SK-N-DZ (cell line): ENCODE data around the gene YJU2.
"Not testable (repeated sequence)": the region's sequence is repeated elsewhere in the genome, so short reads cannot be mapped to it uniquely, and the experiment has no call there.

Experiments used
- DNase-seq: peaks from one replicate; pipeline ENCODE4 v3.0.0-alpha.2; 2015; ENCODE audit warnings: low spot score

The YJU2 gene

GRCh38 chr19:4267901-4268815 lies 21.3 kb downstream of the YJU2 start:
- DNase-seq = no peak

DNA sequence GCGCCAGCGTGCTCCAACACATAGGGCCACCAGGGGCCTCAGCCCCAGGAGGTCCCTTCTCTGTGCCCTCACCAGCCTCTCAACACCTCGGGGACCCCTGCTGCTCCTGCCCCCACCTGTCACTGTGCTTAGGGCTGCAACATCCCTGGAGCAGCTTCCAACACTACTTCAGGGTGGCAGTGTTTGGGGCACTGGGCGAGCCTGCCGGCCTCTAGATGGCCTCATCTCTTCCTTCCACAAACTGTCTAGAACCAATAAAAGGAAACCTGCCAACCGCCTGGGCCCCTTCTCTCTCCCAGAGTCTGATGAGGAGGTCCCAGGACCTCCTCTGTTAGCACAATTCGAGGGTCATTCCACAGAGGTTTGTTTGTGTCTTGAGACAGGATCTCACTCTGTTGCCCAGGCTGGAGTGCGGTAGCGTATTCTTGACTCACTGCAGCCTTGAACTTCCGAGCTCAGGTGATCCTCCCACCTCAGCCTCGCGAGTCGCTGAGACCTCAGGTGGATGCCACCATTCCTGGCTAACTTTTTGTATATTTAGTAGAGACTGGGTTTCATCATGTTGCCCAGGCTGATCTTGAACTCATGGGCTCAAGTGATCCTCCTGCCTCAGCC lies 22.0 kb downstream of the YJU2 start:
- no peak for DNase-seq

GRCh38 chr19:4272894-4273293 lies 26.0 kb downstream of the YJU2 start:
- DNase-seq = no peak

DNA sequence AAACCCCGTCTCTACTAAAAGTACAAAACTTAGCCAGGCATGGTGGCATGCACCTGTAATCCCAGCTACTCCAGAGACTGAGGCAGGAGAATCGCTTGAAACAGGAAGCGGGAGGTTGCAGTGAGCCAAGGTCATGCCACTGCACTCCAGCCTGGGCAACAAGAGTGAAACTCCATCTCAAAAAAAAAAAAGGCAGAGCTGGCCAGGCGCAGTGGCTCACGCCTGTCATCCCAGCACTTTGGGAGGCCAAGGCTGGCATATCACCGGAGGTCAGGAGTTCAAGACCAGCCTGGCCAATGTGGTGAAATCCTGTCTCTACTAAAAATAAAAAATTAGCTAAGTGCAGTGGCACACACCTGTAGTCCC lies 27.4 kb downstream of the YJU2 start:
- not testable (repeated sequence) for DNase-seq

DNA sequence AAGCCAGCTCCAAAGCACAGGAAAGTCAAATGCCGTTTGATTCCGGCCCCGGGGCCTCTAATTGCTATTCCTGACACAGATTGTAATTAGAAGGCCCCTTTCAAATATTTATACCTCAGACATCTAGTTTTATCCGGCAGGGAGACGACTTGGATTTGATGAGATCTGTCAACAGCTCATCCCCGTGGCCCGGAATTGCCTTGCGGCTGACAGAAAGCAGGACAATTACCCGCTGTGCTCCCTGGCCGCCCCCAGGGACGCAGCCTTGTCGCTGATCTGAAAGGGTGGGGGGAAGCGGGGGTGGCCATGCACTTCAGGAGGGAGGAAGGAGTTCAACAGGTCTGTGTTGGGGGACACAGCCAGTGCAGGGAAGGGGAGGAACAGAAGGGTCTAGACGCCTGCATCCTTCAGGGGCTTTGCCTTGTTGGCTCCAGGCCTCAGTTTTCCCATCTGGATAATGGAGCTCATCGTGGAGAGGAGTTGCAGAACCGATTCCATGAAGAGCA lies 30.4 kb downstream of the YJU2 start:
- DNase-seq = peak; percentile 87

- peak; percentile 76 for DNase-seq
These were observed 31.1 kb downstream of the YJU2 start for GRCh38 chr19:4278010-4278409.

DNA sequence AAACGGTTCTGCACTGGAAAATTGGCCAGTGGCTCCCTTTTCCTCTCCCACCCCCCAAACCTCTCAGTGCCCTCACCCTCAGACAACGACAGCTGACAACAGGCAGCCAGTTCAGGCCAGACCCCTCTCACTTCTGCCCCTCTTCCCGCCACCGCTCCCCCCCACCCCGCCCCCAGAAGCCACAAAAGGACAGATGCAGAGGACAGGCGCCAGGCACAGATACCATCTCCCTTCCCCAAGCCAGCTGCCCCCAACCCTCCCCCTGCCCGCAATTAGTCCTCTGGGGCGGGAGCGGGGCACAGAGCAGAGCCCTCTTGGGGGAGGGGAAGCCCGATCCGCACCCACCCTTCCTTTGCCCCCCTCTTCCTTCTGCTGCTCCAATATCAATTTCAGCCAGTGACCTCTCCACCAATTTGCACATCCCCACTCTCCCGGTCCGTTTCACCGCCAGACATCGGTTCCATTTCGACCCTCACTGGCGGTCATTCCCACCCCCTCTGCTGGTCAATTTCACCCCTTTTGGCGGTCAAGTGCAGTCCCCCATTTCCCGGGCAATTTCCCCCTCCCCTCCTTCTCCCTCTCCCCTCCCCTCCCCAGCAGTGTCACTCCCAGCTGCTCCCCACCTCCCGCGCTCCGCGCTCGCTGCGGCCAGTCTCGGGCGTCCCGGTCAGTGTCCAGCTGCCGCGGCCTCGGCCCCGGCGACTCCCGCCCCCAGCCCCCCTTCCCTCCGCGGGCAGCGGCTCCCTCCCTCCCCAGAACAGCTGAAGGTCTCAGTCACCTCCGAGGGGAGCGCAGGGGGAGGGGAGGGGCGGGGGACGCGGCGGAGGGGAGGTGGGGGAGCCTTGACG lies 31.8 kb downstream of the YJU2 start, which contains the start of gene SHD:
Gene SHD (plus strand): TSS at position 848 of the 848 bp plus-strand sequence. CDS start 798 bp downstream, outside the sequence.
- DNase-seq = peak; percentile 94

DNA sequence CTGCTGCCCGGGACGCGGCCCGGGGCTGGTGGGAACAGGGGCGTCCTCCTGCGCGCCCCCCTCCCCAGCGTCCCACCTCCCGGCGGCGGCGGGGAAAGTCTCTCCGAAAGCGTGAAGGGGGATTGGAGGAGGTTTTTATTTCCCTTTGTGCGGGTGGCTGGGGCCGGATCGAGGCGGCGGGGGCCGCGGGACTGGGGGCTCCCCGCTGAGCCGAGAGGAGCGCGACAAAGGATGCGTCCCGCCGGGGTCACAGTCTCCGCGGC lies 32.3 kb downstream of the YJU2 start:
- no peak for DNase-seq

DNA sequence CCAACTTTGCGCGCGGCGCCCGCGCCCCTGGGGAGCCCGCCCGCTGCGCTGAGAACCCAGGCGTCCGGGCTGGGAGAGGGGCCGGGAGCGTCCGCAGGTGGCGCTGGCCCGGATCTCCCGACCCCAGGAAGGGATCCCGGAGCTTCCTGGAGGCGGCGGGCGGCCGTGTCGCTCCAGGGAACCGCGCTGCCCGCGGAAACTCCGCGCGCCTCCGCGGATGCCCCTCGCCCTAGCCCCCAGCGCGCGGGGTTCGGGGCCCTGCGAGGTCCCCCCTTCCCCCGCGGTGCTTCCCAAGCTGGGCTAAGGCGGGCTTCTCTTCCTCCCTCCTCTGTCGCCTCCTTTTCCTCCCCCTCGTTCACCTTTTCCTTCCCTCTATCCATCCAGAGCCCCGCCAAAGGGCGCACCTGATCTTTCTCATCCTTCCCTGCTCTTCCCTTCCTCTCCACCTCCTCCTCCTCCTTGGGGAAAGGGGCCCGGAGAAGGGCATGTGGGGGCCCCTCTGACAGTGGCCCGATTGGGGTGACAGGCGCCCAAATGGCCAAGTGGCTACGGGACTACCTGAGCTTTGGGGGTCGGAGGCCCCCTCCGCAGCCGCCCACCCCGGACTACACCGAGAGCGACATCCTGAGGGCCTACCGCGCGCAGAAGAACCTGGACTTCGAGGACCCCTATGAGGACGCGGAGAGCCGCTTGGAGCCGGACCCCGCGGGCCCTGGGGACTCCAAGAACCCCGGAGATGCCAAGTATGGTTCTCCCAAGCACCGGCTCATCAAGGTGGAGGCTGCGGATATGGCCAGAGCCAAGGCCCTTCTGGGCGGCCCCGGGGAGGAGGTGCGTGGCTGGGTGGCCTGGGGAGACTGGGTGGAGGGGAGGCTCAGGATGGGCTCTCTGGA lies 32.9 kb downstream of the YJU2 start:
- DNase-seq = no peak

DNA sequence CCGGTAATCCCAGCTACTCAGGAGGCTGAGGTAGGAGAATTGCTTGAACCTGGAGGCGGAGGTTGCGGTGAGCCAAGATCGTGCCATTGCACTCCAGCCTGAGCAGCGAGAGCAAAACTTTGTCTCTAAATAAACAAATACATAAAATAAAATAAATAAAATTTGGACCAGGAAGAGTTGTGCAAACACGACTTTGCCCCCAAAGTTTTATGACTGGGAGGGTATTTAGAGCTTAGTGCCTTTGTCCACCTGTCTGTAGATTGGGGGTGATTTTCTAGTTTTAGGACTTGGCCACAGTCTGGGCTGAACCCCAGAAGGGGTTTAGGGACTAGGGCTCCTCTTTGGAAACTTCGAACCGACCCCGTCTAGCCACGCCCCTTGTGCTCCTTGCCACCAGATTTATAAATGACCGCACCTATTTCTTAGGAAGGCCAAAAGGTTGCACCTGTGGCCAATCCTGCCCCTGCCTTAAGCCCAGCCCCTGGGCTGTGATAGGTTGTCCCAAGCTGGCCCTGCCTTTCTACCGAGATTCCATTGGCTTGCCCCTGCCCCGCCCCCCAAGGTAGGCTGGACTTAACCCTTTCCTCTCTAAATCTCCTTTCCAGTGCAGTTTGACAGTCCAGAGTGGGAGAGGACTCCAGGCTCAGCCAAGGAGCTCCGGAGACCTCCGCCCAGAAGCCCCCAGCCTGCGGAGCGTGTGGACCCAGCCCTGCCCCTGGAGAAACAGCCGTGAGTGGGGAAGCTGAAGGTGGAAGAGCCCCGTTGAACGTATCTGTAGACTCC lies 37.5 kb downstream of the YJU2 start:
- peak; percentile 76 for DNase-seq

- no peak for DNase-seq
These were observed 38.1 kb downstream of the YJU2 start for GRCh38 chr19:4284974-4285373.

GRCh38 chr19:4286141-4286540 lies 39.3 kb downstream of the YJU2 start:
- DNase-seq = not testable (repeated sequence)

DNA sequence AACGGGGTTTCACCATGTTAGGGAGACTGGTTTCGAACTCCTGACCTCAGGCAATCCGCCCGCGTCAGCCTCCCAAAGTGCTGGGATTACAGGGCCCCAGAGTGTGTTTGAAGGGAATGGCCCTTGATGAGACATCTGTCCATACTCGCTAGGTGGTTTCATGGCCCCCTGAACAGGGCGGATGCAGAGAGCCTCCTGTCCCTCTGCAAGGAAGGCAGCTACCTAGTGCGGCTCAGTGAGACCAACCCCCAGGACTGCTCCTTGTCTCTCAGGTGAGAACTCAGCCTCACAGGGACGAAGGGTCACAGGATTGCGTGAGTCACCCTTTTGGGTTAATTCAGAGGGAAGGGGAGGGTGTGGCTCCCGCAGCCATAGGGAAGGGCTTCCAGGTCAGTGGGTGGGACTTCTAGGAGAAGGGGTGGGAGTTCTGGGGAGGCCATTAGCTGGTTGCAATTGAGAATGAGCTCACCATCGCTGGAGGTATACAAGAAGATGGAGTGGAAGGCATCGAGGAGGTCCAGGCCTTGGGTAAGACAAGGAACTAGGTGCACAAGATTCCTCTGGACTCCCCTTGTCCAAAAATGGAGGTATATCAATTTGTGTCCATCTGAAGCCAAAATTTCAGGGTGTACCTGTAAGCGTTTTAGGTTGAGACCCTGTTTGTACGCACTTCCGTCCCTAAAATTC lies 41.4 kb downstream of the YJU2 start:
- DNase-seq = no peak

DNA sequence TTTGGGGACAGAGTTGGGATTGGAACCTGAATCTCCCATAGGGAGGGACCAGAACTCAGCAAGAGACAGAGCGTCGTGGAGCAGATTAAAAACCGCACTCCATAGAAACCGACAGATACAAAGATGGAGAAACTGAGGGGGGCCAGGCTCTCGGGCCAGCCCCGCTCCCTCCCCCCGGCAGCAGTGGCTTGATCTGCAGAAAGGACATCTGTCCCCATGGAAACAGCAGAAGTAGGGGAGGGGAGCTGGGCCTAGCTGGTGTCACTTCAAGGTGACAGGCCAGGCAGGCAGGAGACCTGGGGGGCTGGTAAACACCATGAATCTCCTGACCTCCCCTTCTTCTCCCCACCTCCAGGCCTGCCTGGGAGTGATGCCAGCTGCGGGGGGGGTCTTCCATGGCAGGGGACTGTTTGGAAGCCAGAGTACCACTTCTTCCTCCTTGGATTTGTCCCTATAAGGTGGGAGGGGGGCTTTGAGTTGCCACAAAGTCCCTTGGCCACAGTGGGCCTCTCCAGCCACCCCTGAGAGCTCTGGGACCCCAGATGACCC lies 44.4 kb downstream of the YJU2 start:
- no peak for DNase-seq

DNA sequence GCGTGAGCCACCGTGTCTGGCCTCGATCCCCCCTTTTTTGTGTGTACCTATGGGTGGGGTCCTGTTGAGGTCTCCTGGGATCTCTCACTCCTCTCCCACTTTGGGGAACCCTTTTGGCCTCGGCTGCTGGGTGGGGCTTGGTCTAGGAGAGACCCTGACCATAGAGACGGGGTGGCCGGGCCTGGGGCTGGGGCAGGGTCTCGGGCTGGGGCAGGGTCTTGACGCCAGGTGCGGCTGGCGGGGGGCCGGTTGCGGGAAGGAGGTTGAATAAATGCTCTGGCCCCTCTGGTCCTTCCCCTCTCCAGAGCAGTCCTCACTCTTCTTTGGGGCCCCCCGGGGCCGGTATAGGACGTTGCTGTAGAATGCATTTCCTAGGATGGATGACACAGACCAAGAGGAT lies 45.6 kb downstream of the YJU2 start:
- peak; percentile 29 for DNase-seq

- DNase-seq = no peak
These were observed 47.5 kb downstream of the YJU2 start for GRCh38 chr19:4294389-4294788.

DNA sequence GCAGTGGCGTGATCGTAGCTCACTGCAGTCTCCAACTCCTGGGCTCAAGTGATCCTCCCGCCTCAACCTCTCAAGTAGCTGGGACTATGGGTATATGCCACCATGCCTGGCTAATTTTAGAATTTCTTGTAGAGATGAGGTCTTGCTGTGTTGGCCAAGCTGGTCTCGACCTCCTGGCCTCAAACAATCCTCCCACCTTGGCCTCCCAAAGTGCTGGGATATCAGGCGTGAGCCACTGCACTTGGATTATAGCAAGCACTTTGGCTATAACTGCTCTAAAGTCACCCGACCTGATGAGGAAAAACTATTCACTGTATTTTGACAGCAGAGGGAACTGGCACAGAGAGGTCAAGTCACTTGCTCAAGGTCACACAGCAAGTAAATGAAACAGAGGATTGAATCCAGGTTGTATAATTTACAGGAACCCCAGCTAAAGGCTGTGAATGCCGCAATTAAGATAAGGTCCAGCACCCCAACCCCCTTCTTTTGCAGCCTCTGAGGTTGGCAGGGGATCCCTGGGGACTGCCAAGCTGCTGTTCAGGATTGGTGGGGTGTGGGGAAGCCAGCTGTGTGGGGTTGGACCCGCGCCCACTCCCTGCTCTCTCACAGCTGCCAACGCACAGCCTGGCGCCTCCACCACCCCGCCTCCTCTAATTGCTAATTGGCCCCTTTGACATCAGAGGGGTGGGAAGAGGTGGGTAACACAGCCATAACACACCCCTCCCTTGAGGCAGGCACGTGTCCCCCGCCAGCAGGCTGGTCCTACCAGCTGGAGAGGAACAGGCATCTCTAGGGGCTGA lies 49.3 kb downstream of the YJU2 start:
- DNase-seq = peak; percentile 64
